ENCODE results near the gene NOTCH2. TPM values are rescaled to one million over a fixed set of nuclear protein-coding genes. Genes with fewer than 3 reads are reported as not detected.

Gene NOTCH2
- total RNA-seq, 1 experiment from 2014 or later, result 55.7 TPM

GRCh38 chr1:119952496-119952895 is 117.0 kb downstream of the NOTCH2 start:
- TF ChIP-seq, protein P1, sequence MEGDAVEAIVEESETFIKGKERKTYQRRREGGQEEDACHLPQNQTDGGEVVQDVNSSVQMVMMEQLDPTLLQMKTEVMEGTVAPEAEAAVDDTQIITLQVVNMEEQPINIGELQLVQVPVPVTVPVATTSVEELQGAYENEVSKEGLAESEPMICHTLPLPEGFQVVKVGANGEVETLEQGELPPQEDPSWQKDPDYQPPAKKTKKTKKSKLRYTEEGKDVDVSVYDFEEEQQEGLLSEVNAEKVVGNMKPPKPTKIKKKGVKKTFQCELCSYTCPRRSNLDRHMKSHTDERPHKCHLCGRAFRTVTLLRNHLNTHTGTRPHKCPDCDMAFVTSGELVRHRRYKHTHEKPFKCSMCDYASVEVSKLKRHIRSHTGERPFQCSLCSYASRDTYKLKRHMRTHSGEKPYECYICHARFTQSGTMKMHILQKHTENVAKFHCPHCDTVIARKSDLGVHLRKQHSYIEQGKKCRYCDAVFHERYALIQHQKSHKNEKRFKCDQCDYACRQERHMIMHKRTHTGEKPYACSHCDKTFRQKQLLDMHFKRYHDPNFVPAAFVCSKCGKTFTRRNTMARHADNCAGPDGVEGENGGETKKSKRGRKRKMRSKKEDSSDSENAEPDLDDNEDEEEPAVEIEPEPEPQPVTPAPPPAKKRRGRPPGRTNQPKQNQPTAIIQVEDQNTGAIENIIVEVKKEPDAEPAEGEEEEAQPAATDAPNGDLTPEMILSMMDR (conservative IDR thresholded peaks at IDR 0.05; ENCODE audit: low read depth, low read length), result no peak
- TF ChIP-seq EZH2 (IDR thresholded peaks at IDR 0.05; ENCODE audit: borderline replicate concordance, low read depth, low read length, poor library complexity, severe bottlenecking), result no peak
- POLR2A ChIA-PET (ENCODE audit: low non-redundant PET), result no interaction called here
- Histone ChIP-seq H3K4me1 (ENCODE audit: insufficient read depth, low read length, poor library complexity, severe bottlenecking) (no peaks in the 10 kb centered on the region), H3K9me3 (ENCODE audit: low read depth, low read length, poor library complexity, severe bottlenecking) (no peaks in the 10 kb centered on the region), H3K4me3 (ENCODE audit: low read depth, low read length, poor library complexity, severe bottlenecking) (no peak overlapping the region), H3K36me3 (ENCODE audit: insufficient read depth, low read length, poor library complexity, severe bottlenecking) (peaks cover 23% of the 10 kb centered on the region), H3K27me3 (replicated peaks; ENCODE audit: insufficient read depth, low read depth, low read length, poor library complexity) (no peaks in the 10 kb centered on the region), H3K27ac (ENCODE audit: low read depth, low read length, poor library complexity, severe bottlenecking) (no peak overlapping the region)
- CTCF ChIA-PET, result no interaction called here
- BruUV-seq (replicated peaks), result no TSS peak
- DNase-seq (ENCODE audit: low spot score), result no peak
- intact Hi-C loops (cut with micrococcal nuclease; ENCODE audit: unreplicated experiment), result no loop called here

DNA sequence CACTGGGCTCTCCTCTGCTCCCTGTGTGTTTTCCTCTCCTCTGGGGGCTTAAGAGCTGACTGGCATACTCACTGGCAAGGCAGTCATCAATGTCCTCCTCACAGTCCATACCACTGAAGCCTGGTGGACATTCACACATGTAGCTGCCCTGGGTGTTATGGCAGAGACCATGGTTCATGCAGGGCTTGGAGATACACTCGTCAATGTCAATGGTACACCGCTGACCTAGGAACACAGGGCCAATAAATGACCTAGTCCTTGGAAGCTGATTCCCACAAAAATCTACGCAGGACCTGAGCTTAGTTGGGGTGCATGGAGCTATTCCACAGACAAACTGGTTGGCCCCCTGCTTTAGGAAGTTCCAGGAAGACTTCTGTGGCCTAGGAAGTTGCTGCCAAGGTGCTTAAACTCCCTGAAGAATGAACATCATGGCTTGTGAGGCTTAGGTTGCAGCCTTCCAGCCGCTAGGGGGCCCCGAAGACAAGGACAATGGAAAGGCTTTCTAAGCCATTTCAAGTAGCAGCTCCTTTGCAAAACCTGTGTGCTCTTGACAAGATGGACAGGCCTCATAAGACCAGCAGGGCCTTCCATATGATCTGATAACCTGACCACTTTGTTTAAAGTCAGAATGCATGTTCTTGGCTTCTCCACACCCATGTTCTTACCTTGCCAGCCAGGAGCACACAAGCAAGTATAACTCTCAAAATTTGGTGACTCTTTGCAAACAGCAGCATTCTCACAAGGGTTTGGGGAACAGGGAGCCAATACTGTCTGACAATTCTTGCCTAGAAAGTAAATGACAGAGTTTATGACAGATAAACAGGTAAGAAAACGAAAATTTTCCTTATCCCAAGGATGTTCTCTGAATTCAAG is 120.9 kb downstream of the NOTCH2 start:
- Histone ChIP-seq H3K4me1 (ENCODE audit: insufficient read depth, low read length, poor library complexity, severe bottlenecking) (no peaks in the 10 kb centered on the region), H3K27me3 (replicated peaks; ENCODE audit: insufficient read depth, low read depth, low read length, poor library complexity) (no peaks in the 10 kb centered on the region), H3K4me3 (ENCODE audit: low read depth, low read length, poor library complexity, severe bottlenecking) (no peak overlapping the region), H3K36me3 (ENCODE audit: insufficient read depth, low read length, poor library complexity, severe bottlenecking) (peaks cover 16% of the 10 kb centered on the region), H3K27ac (ENCODE audit: low read depth, low read length, poor library complexity, severe bottlenecking) (no peak overlapping the region), H3K9me3 (ENCODE audit: low read depth, low read length, poor library complexity, severe bottlenecking) (no peaks in the 10 kb centered on the region)
- TF ChIP-seq, protein P1 (conservative IDR thresholded peaks at IDR 0.05; ENCODE audit: low read depth, low read length), result peak; percentile 93
- no peak for TF ChIP-seq EZH2 (IDR thresholded peaks at IDR 0.05; ENCODE audit: borderline replicate concordance, low read depth, low read length, poor library complexity, severe bottlenecking)
- BruUV-seq (replicated peaks), result no TSS peak
- peak; percentile 83 for DNase-seq (ENCODE audit: low spot score)
- intact Hi-C loops (cut with micrococcal nuclease; ENCODE audit: unreplicated experiment), result no loop called here
- ChIA-PET POLR2A (ENCODE audit: low non-redundant PET) (no interaction called here), CTCF (interaction anchor here (0.6 to 2.1 kb wide), 3 partner anchors 10 to 80 kb away, joined by 3 to 5 read pairs (median 5); no protein-coding TSS in a partner anchor)

DNA sequence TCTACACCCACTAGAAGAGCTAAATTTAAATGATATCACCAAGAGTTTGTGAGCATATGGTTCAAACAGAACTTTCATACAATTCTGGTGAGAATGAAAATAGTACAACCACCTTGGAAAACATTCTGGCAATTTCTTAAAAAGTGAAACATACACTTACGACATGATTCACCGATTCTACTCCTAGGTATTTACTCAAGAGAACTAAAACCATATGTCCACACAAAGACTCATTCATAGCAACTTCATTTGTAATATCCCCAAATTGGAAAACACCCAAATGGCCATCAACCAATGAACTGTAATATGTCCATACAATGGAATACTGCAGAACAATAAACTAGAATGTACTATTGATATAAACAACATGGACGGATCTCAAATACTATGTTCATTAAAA is 122.0 kb downstream of the NOTCH2 start:
- H3K27ac ChIP-seq (ENCODE audit: low read depth, low read length, poor library complexity, severe bottlenecking), result no peak overlapping the region
- CTCF ChIA-PET, result interaction anchor here (2.1 kb wide), 1 partner anchor 18 kb away, joined by 5 read pairs; no protein-coding TSS in a partner anchor
- H3K4me1 ChIP-seq (ENCODE audit: insufficient read depth, low read length, poor library complexity, severe bottlenecking), result no peaks in the 10 kb centered on the region
- no peak overlapping the region for H3K4me3 ChIP-seq (ENCODE audit: low read depth, low read length, poor library complexity, severe bottlenecking)
- intact Hi-C loops (cut with micrococcal nuclease; ENCODE audit: unreplicated experiment), result no loop called here
- H3K27me3 ChIP-seq (replicated peaks; ENCODE audit: insufficient read depth, low read depth, low read length, poor library complexity), result no peaks in the 10 kb centered on the region
- DNase-seq (ENCODE audit: low spot score), result no peak
- peaks cover 16% of the 10 kb centered on the region for H3K36me3 ChIP-seq (ENCODE audit: insufficient read depth, low read length, poor library complexity, severe bottlenecking)
- no TSS peak for BruUV-seq (replicated peaks)
- POLR2A ChIA-PET (ENCODE audit: low non-redundant PET), result no interaction called here
- H3K9me3 ChIP-seq (ENCODE audit: low read depth, low read length, poor library complexity, severe bottlenecking), result no peaks in the 10 kb centered on the region
- TF ChIP-seq EZH2 (IDR thresholded peaks at IDR 0.05; ENCODE audit: borderline replicate concordance, low read depth, low read length, poor library complexity, severe bottlenecking), result no peak
- TF ChIP-seq, protein P1 (conservative IDR thresholded peaks at IDR 0.05; ENCODE audit: low read depth, low read length), result no peak
